Stimulated activated CD4-positive, alpha-beta T cell treated with anti-CD3 and anti-CD28 coated beads, Interleukin-1b, Interleukin-23, amount 100 ng/mL, for 1 hour (primary cell): ENCODE measurements around the gene KRTAP10-12.

Experiments used
- DNase-seq, 2 donors: peaks; one replicate each; pipeline ENCODE4 v3.0.0-alpha.2; 2020; ENCODE audit warnings: low read depth in 2 of 2

The KRTAP10-12 gene

GRCh38 chr21:44697811-44698734 is 1.1 kb downstream of the KRTAP10-12 start:
- DNase-seq = no peak

GRCh38 chr21:44699502-44700001 is 2.6 kb downstream of the KRTAP10-12 start:
- DNase-seq = no peak

- no peak for DNase-seq
Measured at GRCh38 chr21:44700101-44701022, 3.4 kb downstream of the KRTAP10-12 start.

DNA sequence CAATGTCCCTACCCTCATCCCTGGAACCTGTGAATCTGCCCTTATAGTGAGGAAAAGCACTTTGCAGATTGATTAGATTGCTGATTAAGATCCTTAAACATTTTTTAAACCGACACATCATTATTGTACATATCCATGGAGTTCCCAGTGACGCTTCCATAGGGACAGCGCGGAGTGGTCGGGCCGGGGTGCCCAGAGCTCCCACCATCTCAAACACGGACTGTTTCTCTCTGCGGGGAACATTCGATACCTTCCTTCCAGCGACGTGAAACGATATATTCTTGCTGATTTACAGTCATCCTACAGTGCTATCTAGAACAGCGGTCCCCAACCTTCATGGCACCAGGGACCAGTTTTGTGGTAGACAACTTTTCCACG is 4.0 kb downstream of the KRTAP10-12 start:
- DNase-seq = no peak

DNA sequence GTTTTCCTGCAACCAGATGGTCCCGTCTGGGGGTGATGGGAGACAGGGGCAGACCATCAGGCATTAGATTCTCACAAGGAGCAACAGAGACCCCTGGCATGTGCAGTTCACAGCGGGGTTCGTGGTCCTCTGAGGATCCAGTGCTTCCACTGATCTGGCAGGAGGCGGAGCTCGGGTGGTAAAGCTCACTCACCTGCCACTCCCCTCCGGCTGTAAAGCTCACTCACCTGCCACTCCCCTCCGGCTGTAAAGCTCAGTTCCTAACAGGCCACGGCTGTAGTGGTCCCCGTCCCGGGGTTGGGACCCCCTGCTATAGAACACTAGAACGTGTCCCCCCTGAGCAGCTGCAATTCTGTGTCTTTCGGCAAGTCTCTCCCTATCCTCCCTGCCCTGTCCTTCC is 4.6 kb downstream of the KRTAP10-12 start:
- no peak for DNase-seq

DNA sequence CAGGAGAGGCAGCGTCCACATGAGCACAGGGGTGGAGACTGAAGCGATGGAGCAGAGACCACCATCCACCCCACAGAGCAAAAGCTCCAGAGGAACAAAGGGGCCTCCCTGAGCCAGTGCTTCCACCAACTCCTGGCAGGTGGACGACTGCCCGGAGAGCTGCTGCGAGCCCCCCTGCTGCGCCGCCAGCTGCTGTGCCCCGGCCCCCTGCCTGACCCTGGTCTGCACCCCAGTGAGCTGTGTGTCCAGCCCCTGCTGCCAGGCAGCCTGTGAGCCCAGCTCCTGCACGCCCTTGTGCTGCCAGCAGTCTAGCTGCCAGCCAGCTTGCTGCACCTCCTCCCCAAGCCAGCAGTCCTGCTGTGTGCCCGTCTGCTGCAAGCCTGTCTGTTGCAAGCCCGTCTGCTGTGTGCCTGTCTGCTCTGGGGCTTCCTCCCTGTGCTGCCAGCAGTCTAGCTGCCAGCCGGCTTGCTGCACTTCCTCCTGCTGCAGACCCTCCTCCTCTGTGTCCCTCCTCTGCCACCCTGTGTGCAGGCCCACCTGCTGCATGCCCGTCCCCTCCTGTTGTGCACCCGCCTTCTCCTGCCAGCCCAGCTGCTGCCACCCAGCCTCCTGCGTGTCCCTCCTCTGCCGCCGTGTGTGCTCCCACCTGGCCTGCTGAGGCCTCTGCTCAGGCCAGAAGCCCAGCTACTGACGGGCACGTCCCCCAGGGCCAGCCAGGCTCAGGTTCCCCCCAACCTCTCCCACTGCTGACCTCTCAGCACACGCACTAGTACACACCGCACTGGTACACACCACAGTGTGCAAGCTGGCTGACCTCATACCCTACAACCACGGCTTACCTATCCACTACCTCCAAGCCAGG is 5.4 kb downstream of the KRTAP10-12 start:
- no peak for DNase-seq

DNA sequence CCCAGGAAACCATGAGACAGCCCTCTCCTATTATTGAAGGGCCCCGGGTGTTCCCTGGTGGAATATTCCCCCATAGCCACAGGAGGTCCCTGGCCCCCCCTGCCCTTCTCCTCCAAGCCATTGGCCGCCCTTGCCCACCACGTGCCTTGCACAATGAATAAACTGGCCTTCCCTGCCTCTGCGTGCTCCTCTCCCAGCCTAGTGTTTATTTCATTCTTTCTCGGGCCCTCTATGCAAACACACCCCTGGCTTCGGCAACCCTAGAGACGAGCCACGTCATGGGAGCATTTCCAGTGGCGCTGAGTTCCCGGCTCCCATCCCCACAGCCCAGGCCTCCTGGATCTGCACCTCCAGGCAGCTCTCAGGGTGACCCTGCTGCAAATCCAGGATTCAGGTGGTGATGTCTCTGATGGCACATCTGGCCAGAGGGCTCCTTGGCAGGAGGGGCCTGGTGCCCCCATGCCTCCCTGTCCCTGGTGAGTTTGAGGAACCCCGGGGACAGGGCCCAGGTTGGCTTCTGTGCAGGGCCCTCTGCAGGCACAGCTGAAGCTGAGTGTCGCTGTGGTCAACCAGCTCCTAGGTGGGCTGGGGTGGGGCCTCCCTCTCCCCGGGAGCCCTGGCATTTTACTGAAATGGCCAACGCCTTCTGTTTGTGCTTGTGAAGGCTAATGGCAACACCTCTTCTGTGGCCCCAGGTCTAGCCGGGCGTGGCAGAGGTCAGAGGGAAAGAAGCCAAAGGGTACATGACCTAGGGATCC is 6.2 kb downstream of the KRTAP10-12 start:
- DNase-seq = no peak

- no peak for DNase-seq
Measured at GRCh38 chr21:44703731-44704635, 7.0 kb downstream of the KRTAP10-12 start.

DNA sequence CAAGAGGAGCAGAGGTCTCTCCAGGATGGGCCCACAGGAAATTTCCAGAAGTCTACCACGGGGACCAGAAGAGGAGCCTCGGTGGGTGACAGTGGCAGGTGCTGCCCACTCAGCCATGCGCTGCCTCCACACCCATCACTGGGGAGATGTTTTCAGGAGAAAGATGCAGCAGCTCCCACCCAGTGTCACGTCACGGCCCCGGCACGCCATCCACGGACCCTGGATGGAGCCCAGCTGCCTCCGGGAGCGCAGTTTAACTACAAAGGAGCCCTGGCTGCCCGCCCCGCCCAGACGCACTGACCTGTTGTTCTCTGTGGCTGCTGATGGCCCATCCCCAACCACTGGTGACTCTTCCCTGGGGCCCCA is 7.6 kb downstream of the KRTAP10-12 start:
- no peak for DNase-seq

DNA sequence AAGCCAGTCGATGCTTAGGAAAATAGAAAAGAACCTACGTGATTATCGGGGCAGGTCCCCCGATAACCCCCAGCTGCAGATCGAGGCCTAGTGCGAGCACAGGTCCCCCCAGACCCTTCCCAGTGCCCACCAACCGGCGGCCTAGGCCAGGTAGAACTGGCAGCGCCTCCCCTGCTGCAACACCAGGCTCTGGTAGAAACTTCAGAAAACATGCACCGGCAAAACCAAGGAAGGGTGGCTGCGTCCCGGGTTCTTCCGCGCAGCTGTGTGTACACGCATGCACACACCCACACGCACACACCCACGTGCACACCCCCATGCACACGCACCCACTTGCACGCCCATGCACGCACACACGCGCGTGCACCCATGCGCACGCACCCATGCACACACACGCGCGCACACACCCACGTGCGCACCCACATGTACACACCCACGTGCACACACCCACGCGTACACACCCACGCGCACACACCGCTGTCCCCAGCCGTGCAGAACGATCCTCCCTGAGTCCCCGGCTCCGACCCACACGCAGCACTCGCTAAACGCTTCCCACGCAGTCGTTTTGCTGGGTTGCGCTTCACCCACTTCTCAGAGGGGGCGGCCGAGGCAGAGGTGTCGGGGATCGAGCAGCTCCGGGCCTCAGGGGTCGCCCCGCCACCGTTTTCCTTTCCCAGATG is 9.2 kb downstream of the KRTAP10-12 start:
- no peak for DNase-seq

DNA sequence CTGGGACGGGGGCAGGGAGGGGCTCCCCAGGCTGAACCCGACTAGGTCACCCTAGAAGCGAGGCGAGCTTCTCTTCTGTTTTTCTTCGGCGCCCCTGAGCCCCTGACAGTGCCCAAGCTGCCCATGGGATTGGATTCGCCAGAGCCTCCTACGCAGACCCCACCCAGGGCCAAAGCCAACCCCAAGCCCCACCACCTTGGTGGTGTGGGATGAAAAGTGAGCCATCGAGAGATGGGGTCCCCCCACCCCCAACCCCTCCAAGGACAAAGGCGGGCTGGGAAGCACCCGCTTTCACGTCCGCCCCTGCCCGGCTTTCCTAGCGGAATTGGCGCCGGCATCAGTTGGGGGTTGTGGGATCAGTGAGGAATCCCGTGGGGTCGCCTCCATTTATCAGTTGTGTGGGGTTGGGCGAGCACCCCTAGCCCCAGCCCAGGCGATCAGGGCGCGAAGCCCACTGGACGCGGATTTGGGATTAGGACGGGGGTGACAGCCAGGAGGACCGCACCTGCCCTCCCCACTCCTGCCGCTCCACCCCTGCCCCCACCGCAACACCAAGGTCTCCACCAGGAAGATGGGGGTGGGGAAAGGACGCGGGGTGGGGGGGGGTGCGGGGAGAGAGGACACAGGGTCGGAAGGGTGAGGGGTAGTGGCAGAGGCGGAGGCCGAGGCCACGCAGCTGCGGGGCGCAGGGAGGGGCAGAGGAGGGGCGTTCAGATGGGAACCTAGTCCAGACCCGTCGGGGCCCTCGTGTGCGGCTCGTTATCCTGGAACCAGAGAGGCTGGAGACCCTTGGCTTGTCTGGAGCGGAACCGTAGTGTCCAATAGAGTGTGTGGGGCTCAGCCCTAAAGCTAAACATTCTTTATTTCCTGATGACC is 10.0 kb downstream of the KRTAP10-12 start:
- no peak for DNase-seq

GRCh38 chr21:44708213-44708865 is 11.4 kb downstream of the KRTAP10-12 start:
- DNase-seq = no peak

- no peak for DNase-seq
Measured at GRCh38 chr21:44708866-44709425, 12.0 kb downstream of the KRTAP10-12 start.

GRCh38 chr21:44709426-44710293 is 12.7 kb downstream of the KRTAP10-12 start:
- DNase-seq = no peak

DNA sequence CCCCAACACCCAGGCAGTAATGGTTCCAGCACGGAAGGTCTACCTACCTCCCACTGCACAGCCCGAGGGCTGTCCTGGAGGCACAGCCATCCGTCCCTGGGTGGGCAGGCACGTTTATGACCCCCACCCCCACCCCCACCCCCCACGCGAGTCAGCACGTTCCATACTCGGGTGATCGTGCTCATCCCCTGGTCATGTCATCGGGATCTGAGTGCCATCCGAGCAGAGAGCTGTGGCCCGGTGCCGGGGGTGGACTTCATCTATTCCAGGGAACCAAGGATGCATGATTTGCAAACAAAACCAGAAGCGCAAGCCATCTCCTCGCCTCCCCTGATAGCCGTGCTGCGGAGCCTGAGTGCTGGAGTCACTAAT is 13.3 kb downstream of the KRTAP10-12 start:
- DNase-seq = no peak

DNA sequence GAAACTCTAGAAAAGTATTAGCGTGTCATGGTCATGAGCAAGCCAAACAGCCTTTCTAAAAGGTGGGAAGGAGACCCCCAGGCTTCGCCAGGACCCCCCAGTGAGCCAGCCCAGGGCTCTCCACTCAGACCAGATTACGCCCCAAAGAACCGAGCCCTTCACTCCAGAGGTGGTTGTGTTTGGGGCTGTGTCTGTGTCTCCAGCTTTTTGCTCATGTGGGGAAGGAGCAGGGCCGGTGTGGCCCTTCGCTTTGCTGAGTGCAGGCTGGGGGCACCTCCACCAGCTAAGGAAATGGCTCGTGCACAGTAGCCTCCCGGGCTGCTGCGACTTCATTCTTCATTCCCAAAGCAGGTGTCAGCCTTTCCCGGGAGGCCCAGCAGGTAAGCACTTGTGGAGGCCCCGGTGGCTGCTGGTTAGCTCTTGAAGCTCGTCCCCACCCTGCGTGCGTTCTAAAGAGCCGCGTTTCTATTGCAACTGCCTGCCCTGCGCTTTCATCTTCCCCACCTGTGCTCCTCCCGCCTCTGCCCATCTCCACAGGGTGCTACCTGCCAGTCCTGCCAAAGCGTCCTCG is 13.9 kb downstream of the KRTAP10-12 start:
- no peak for DNase-seq
